AG04450 (cell line): ENCODE measurements around the gene CAMK2D. TPM values are rescaled to one million over a fixed set of nuclear protein-coding genes. Genes with fewer than 3 reads are reported as not detected.
A peak's percentile ranks its signal among the peaks of the same experiment; 100 is the strongest.
"Not testable (repeated sequence)": the region's sequence is repeated elsewhere in the genome, so short reads cannot be mapped to it uniquely, and the experiment has no call there.

Source experiments
- CTCF ChIA-PET: fragments of 300-600, 350-600 bp; formaldehyde crosslinking; extraction: SDS; loops from one replicate; lab custom pipeline; 2022; ENCODE audit warnings: antibody characterized with exemption, inconsistent platforms; lab: Charles Lee
- POLR2A ChIA-PET: fragments of 350-600 bp; formaldehyde crosslinking; extraction: SDS; loops from one replicate; lab custom pipeline; 2021; ENCODE audit warnings: antibody characterized with exemption, inconsistent platforms; lab: Yijun Ruan, JAX
- DNase-seq: peaks from one replicate; pipeline ENCODE4 v3.0.0-alpha.2; 2011; ENCODE audit warnings: low read depth, low spot score
- H3K27ac ChIP-seq: one replicate; pipeline ENCODE4 v1.5.1; 2012; ENCODE audit warnings: low read depth, low read length, control low read depth
- H3K27me3 ChIP-seq: one replicate; pipeline ENCODE4 v1.6.0; 2012; ENCODE audit warnings: low read length; ENCODE audit not compliant: control insufficient read depth, insufficient read depth
- H3K4me3 ChIP-seq: 2 replicates; pipeline ENCODE4 v1.5.1; 2011; ENCODE audit warnings: mild to moderate bottlenecking, low read depth, low read length, control low read depth
- H3K9me3 ChIP-seq: 2 replicates; pipeline ENCODE4 v1.5.1; 2012; ENCODE audit warnings: low read length; ENCODE audit not compliant: control insufficient read depth, insufficient read depth
- CTCF ChIP-seq: IDR thresholded peaks from 2 replicates; pipeline ENCODE4 v1.5.1; 2011; ENCODE audit warnings: low read depth, low read length, control low read depth, inconsistent platforms
- polyA plus RNA-seq: library from polyadenylated mRNA; depleted of rRNA; stranded (reverse); fragments of >200 nt; gene quantifications from 2 replicates; pipeline ENCODE4 v1.2.3, GENCODE V29; 2011

The CAMK2D gene
- polyA plus RNA-seq, 1 experiment = 105 TPM

DNA sequence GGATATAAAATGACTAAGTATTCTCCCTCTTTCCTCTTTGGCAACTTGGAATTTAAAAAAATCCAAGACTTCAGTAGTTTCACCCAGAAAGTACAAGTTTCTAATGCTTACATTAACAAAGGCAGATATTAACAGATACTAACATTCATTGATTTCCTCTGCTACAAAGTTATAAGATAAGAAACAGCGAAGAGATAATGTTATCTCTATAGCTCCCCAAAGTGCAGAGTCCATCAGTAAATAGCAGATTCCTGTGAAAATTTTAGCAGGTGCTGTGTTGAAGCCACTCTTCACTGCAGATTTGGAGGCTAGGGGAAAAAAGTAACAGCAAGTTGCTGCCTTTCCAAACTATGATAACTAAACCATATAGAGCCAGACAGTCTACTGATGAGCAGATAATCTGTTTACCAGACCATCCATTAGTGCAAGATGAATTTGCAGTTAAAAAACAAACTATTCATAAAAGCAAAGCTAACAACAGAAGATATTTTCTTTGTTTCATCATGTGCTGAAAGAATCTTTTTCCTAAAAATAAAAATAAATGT is 3.3 kb upstream of the CAMK2D start:
- ChIA-PET CTCF (no interaction called here), POLR2A (no interaction called here)
- no peak for DNase-seq
- H3K27ac ChIP-seq = no peak overlapping the region
- no peaks in the 10 kb centered on the region for H3K27me3 ChIP-seq
- no peaks in the 10 kb centered on the region; the same call in 1 of the 2 replicates for H3K9me3 ChIP-seq
- no peak overlapping the region for H3K4me3 ChIP-seq
- no peak for TF ChIP-seq CTCF

GRCh38 chr4:113763923-113764322 is 2.4 kb upstream of the CAMK2D start:
- H3K27ac ChIP-seq, DNase-seq, CTCF ChIA-PET, H3K9me3 ChIP-seq, H3K4me3 ChIP-seq, POLR2A ChIA-PET, H3K27me3 ChIP-seq: not testable (repeated sequence)

DNA sequence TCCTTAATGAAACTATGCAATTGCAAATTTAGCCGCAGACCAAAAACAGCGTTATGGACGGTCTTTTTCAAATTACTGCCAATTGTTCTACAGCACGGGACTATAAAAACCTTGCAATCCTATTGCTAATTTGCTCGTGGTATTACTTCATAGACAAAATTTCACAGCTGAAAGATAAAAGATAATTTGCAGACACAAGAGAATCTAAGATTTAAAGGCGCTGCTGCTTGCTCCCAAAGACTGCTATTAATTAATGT is 1.4 kb upstream of the CAMK2D start:
- Histone ChIP-seq H3K4me3 (peak overlapping the region; percentile 62), H3K9me3 (no peaks in the 10 kb centered on the region; the same call in 1 of the 2 replicates), H3K27ac (peak overlapping the region; percentile 99), H3K27me3 (no peaks in the 10 kb centered on the region)
- no peak for TF ChIP-seq CTCF
- no peak for DNase-seq
- ChIA-PET CTCF (interaction anchor here (1.2 kb wide), 1 partner anchor 369 kb away, joined by 4 read pairs; no protein-coding TSS in a partner anchor), POLR2A (interaction anchor here (0.7 kb wide), 1 partner anchor 131 kb away, joined by 3 read pairs; no protein-coding TSS in a partner anchor)

DNA sequence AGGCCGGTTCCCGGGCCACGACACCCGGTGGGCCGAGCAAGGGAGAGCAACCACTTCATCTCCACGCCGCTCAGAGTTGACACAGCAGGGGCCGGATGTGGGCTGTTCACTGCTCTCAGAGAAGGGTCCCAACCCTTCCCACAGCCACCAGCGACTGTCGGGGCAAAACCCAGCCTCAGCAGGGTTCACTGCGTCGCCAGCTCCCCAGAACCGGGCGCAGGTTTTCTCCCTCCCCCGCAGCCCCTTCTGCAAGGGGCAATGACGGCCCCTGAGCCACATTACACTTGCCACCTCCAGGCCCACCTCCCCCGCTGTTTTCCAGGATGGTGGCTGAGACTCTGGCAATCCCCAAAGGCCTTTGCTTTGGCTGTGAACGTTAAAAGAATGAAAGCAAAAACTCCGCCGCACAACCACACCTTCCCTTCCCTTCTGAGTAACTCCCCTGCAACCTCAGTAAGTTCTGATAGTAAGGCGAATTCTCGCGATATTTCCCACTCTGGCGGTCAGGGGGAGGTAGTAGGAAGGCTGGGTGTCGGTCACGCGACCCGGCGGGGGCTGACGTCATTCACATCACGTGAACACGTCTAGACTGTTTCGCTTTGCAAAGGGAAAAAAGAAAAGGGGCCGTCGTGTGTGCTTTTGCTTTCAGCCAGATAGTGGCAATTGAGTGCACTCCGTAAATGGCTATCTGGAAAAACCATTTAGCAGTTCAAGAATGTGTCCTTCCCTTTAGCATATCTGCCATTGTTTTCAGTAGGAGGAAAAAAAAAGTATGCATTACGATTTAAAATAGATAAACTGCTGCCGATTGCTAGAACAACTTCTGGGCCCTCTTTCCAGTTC is 869 bp upstream of the CAMK2D start:
- no peaks in the 10 kb centered on the region; the same call in 1 of the 2 replicates for H3K9me3 ChIP-seq
- H3K4me3 ChIP-seq = peak overlapping the region; percentile 99
- peak; percentile 100 for DNase-seq
- TF ChIP-seq CTCF = 0 out of 2 replicates have a peak, but pooled peaks have one; percentile 4
- ChIA-PET POLR2A (interaction anchor here (0.7 to 0.8 kb wide), 2 partner anchors 131 to 215 kb away, joined by 3 read pairs; no protein-coding TSS in a partner anchor), CTCF (interaction anchor here (1.2 kb wide), 1 partner anchor 368 kb away, joined by 4 read pairs; no protein-coding TSS in a partner anchor)
- no peaks in the 10 kb centered on the region for H3K27me3 ChIP-seq
- peak overlapping the region; percentile 99 for H3K27ac ChIP-seq

GRCh38 chr4:113760795-113761619 is 531 bp downstream of the CAMK2D start:
- Histone ChIP-seq H3K9me3 (no peaks in the 10 kb centered on the region; the same call in 1 of the 2 replicates), H3K27ac (peak overlapping the region; percentile 99), H3K4me3 (peak overlapping the region; percentile 99), H3K27me3 (no peaks in the 10 kb centered on the region)
- TF ChIP-seq CTCF = no peak
- ChIA-PET CTCF (interaction anchor here (0.6 to 1.8 kb wide), 5 partner anchors 9 to 227 kb away, joined by 3 to 7 read pairs (median 4); no protein-coding TSS in a partner anchor), POLR2A (interaction anchor here (0.6 to 1.2 kb wide), 5 partner anchors 62 to 604 kb away, joined by 3 to 4 read pairs (median 3); no protein-coding TSS in a partner anchor)
- no peak for DNase-seq
